ENCODE data around the gene SLC6A3.

GRCh38 chr5:1415059-1415425 lies 30.2 kb downstream of the SLC6A3 start:
- TF ChIP-seq CTCF (conservative IDR thresholded peaks at IDR 0.05; ENCODE audit: low read length) (no peak), EZH2phosphoT487 (IDR thresholded peaks at IDR 0.05; ENCODE audit: borderline replicate concordance, low read depth, low read length) (no peak)

Data from OCI-LY7 (cell line).